GM19023 (cell line): Measurements from ENCODE around the gene TEX101.
"Not testable (repeated sequence)": the region's sequence is repeated elsewhere in the genome, so short reads cannot be mapped to it uniquely, and the experiment has no call there.

ENCODE experiments used
- ATAC-seq: cut with Tn5 transposase; IDR thresholded peaks from one replicate; pipeline ENCODE4 v1.9.1; 2021; ENCODE audit warnings: mild to moderate bottlenecking, moderate library complexity; ENCODE audit not compliant: unreplicated experiment

Gene TEX101, protein sequence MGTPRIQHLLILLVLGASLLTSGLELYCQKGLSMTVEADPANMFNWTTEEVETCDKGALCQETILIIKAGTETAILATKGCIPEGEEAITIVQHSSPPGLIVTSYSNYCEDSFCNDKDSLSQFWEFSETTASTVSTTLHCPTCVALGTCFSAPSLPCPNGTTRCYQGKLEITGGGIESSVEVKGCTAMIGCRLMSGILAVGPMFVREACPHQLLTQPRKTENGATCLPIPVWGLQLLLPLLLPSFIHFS

DNA sequence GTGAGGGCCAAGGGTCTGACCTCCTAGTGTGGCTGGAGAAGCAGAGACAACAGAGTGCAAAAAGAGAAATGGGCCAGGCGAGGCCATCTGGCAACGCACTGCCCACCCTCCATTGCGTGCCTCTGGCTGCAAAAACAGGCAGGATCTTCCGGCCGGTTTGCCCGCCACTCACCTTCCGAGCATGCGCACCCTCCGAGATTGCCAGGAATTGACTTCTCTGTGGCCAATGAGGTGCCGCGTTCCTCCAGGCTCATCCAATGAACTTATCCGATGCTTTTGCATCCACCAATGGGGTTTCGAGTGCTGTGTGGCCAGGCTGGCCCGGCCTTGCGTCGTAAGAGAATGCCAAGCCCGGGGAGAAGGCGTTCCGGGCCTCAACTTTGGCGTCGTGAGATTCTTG, at the start of gene TEX101:
Gene TEX101 (plus strand): TSS at position 337 of the 400 bp plus-strand sequence. CDS start 1,030 bp downstream, outside the sequence.
- no peak for ATAC-seq

DNA sequence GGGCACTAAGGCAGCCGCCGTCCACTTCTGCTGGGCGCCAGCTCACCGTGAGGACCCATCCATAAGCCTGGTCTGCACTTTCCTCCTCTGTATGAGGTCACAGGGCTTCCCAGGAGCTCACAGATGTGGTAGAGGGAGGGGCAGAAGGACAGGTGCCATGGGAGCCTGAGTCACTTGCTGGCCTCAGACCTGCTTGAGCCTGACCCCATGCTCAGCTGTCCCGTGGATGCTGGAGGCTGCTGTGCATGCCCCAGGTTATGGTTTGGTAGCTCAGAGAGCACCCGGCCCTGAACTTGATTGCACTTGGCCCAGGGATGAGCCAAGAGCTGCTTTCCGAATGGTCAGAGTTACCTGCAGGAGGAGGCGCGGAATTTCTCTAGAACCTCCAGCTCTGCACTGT, 49.0 kb upstream of the TEX101 start:
- not testable (repeated sequence) for ATAC-seq

- no peak for ATAC-seq
Observed at GRCh38 chr19:43367822-43368221, 46.9 kb upstream of the TEX101 start.

DNA sequence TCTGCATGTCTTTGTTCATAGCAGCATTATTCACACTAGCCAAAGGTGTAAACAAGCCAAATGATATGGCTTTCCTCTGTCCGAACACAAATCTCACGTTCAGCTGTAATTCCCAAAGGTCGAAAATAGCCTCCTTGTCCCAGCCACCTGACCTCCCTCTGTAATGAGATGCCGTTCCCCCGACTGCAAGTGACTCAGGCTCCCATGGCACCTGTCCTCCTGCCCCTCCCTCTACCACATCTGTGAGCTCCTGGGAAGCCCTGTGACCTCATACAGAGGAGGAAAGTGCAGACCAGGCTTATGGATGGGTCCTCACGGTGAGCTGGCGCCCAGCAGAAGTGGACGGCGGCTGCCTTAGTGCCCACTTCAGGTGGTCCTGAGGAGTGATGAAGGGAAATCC, 45.8 kb upstream of the TEX101 start:
- ATAC-seq: not testable (repeated sequence)

DNA sequence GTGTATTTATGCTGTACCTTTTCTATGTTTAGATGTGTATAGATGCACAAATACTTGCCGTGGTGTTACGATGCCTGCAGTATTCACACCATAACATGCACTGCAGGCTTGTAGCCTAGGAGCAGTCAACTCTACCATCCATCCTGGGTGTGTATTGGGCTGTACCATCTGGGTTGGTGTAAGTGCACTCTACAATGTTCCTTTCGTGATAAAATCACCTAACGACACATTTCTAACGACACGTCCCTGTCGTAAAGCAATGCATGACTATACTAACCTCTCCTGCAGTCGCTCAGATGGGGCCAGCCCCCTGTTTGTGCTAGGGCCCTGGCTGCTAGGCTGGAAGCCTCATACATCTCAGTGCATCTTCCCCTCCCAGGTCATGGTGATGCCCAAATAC, 42.8 kb upstream of the TEX101 start:
- no peak for ATAC-seq

DNA sequence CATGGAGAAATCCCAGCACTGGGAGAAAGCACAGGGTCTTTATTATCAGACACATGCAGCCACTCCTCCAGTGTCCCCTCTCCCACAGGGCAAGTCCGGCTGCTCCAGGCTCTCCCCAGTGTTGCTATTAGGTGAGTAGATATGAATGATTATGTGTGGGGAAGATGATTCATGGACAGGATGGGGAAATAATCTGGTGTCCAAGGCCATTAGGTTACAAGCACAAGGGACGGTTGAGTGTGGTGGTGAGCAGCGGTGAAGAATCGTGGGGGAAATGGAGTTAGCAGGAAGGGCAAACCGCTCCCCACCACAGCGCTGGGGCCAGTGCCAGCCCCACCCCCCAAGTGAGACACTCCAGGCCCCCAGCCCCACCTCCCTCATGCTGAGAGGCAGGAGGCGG, 42.2 kb upstream of the TEX101 start:
- ATAC-seq: no peak

- ATAC-seq: not testable (repeated sequence)
Observed at GRCh38 chr19:43377624-43378023, 37.1 kb upstream of the TEX101 start.

DNA sequence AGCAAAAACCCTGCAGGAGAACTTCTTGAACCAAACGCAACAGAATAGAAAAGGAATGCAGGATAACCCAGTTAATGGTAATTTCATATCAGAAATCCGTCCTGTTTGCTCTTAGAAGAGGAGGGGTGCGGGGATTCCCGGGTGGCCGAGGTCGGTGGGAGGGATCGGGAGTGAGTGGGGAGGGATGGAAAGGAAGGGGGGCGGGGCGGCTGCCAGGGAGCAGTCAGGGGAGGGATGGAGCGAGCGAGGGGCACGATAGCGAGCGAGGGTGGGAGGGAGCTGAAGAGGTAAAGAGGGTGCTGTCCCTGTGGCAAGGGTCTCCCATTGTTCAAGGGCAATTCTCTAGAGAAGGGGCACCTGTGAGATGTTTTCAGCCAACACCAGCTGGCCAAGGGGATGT, 34.7 kb upstream of the TEX101 start:
- no peak for ATAC-seq

DNA sequence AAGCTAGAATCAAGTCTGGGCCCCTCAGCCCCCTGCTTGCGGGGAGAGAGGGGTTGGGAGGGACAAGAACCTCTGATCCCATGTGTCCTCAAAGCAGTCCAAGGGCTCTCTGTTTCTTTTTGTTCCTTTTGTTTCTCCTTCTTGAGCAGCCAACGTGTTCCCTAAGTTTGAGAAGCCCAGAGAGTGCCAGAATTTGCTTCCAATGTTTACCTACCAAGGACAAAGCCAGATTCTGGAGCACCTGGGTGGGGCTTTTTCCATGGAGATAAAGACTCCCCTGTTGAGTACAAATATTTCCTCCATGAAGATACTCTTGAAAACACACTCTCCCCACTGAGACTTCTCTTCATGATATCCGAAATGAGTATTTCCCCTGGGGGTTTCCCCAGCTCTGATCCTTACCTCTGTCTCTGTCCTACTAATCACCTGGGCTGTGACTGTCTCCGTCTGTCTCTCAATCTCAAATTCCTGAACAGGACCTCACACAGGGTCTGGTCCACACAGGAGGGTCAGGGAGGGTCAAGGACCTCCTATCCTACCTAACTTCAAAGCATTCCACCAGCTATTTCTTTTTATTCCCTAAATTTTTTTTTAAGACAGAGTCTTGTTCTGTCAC, 33.8 kb upstream of the TEX101 start:
- ATAC-seq: no peak

DNA sequence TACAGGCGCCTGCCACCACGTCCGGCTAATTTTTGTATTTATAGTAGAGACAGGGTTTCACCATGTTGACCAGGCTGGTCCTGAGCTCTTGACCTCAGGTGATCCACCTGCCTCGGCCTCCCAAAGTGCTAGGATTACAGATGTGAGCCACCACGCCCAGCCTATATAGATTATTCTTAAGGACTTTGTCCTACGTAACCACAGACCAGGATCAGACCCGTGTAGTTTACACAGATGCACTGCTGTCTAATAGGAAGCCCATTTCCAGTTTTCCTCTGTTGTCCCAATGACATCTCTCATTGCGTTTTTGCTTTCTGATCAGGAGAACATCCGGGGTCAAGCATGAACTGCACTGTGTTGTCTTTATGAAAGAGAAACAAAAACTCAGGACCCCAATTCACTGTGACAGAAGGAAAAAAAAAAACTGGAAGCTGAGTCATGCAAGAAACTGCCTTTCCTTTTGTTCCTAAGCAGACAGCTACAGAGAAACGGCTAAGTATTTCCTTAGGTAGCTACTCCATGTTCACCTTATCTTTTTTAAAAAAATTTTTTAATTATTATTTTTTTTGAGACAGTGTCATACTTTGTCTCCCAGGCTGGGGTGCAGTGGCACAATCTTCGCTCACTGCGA, 32.0 kb upstream of the TEX101 start:
- ATAC-seq: not testable (repeated sequence)

GRCh38 chr19:43383254-43383653, 31.4 kb upstream of the TEX101 start:
- ATAC-seq: not testable (repeated sequence)

GRCh38 chr19:43383759-43384158, 30.9 kb upstream of the TEX101 start:
- ATAC-seq: not testable (repeated sequence)

DNA sequence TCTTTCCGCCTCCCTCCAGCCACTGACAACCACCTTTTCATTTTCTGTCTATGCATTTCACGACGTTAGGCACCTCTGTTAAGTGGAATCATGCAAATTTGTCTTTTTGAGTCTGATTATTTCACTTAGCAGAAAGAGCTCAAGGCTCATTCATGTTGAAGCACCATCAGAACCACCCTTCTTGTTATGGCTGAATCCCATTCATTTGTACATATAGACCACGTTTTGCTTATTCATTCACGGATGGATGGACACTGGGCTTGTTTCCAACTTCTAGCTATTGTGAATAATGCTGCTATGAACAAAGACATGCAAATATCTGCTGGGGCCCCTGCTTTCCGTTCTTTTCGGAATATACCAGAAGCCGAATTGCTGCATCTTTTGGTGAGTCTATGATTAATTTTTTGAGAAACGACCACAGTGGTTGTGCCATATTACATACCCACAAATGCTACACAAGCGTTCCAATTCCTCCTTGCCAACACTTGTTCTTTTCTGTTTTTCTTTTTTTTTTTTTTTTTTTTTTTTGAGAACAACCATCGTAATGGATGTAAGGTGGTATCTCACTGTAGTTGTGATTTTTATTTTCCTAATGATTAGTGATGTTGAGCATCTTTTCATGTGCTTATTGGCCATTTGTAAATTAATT, 23.7 kb upstream of the TEX101 start:
- ATAC-seq: not testable (repeated sequence)

- not testable (repeated sequence) for ATAC-seq
Observed at GRCh38 chr19:43391552-43391935, 23.1 kb upstream of the TEX101 start.

- not testable (repeated sequence) for ATAC-seq
Observed at GRCh38 chr19:43393501-43393900, 21.2 kb upstream of the TEX101 start.

GRCh38 chr19:43395561-43395960, 19.1 kb upstream of the TEX101 start:
- ATAC-seq: no peak

DNA sequence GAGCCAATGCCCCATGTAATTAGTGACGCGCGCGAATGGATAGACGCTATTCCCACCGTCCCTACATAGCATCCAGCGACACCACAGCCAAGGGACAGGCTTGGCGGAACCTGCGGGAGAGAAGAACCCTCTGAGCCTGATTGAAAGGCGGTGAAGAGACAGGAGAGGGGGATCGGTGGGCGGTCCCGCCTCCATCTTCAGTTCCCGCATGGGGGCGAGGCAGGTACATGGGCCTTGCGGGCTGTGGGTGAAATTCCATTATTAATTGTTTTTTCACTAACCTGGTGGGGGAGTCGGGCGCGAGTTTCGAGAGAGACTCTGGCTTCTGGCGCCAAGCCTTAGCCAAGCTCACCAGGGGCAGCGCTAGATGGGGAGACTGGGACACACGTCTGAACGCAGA, 8.4 kb upstream of the TEX101 start:
- ATAC-seq: no peak

DNA sequence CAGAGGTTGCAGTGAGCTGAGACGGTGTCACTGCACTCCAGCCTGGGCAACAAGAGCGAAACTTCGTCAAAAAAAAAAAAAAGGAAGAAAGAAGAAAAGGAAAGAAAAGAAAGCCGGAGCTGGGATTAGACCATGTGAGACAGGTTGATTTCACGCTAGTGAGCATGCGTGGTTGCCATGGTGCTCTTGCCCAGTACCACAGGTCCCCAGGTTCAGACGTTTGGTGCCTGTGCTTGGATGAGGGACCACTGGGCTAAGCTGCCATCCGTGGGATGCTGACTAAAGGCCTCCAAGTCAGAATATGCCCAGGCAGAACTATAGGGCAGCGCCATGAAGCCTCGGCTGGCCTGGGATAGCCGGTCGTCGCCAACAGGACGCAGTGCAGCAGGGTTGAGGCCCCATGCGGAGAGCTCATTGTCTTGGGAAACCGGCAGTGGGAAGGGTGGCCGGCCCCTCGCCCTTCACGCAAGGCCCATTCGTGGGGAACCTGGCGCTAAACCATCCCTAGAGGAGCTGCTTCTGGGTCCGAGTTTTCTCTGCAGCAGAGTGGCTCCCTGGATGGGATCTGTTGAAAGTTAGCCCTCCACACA, 7.2 kb upstream of the TEX101 start:
- ATAC-seq: no peak

DNA sequence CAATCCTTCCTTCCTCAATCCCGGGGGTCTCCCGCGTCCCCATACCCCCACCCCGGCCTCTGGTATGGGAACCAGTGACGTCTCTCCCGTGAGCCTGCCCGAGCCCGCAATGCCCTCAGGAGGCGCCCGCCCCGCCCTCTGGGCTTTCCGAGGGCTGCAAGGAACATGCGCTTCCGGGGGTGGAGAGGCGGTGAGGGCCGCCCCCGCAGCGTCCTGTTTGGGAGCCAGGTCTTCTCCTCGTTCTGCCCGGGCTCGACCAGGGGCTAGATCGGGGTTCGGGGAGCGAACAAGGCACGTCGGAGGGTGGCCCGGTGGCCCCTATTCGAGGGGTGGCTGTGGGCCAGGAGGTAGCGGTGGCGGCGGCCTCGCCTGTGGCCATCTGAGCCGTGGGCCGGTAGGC, 6.6 kb upstream of the TEX101 start:
- ATAC-seq: no peak

DNA sequence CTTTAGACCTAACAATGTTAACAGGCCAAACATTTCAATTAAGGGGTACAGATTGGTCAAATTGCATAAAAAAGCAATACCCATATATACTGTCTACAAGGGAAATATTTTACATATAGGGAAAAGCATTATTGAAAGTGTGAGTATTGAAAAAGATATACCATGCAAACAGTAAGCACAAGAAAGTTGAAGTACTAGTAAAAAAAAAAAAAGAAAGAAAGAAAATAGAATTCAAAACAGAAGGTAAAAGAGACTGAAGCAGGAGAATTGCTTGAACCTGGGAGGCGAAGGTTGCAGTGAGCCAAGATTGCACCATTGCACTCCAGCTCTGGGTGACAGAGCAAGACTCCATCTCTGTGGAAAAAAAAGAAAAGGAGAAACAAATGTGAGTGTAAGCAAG, 5.3 kb upstream of the TEX101 start:
- no peak for ATAC-seq

DNA sequence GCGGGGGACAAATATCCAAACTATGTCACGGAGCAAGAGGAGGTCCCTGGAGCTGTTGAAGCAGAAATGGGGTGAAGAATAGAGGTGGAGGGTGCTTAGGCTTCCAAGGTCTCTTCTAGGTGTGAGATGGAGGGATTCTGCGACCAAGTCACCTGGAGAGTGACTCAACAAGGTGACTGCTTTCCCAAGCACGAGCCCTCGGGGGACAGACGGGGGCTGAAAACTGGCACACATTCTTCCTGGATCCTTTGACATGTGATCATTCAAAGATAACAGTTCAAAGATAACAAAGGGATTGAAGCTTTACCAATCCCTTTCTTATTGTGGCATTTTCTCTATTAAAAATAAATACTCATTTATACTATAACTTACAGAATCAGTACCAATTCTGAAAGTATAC, 2.2 kb upstream of the TEX101 start:
- no peak for ATAC-seq
